H1 (cell line): ENCODE data around the gene CXXC5.

Experiments
- CTCF ChIP-seq, 3 experiments: IDR thresholded peaks; 1 replicate in 2 of 3; 2 replicates in 1 of 3; pipeline versions ENCODE4 v1.5.1 to v1.6.1; 2011; ENCODE audit warnings: low read length in 3 of 3, mild to moderate bottlenecking in 3 of 3, inconsistent platforms in 2 of 3, low read depth in 1 of 3, moderate library complexity in 1 of 3; ENCODE audit not compliant: insufficient read depth in 1 of 3; ENCODE audit errors: control extremely low read depth in 1 of 3
- KDM4A ChIP-seq: IDR thresholded peaks from one replicate; pipeline ENCODE4 v1.7.1; 2012; ENCODE audit warnings: low read depth, mild to moderate bottlenecking, moderate library complexity, low read length, inconsistent platforms; ENCODE audit not compliant: severe bottlenecking
- NANOG ChIP-seq: IDR thresholded peaks from 2 replicates; pipeline ENCODE4 v1.6.1; 2011; ENCODE audit warnings: low read length, low read depth, mild to moderate bottlenecking, inconsistent platforms; ENCODE audit not compliant: insufficient read depth, poor library complexity, severe bottlenecking
- POLR2A ChIP-seq, 2 experiments: IDR thresholded peaks; 1 replicate in 1 of 2; 2 replicates in 1 of 2; pipeline ENCODE4 v1.6.1; 2011; ENCODE audit warnings: low read depth in 2 of 2, low read length in 2 of 2, mild to moderate bottlenecking in 2 of 2; ENCODE audit errors: control extremely low read depth in 1 of 2
- POLR2AphosphoS5 ChIP-seq: IDR thresholded peaks from 2 replicates; pipeline ENCODE4 v1.6.1; 2011; ENCODE audit warnings: low read depth, low read length
- TAF1 ChIP-seq: IDR thresholded peaks from 2 replicates; pipeline ENCODE4 v1.6.1; 2011; ENCODE audit warnings: mild to moderate bottlenecking, low read depth, low read length

- TF ChIP-seq POLR2AphosphoS5 (no peak), TAF1 (no peak), POLR2A (IDR thresholded peaks at IDR 0.05; ENCODE audit: control extremely low read depth in 1 of 2, low read depth in 2 of 2, low read length in 2 of 2) (no peak), KDM4A (no peak), CTCF (IDR thresholded peaks at IDR 0.05; ENCODE audit: control extremely low read depth in 1 of 3, insufficient read depth in 1 of 3, low read depth in 1 of 3, low read length in 3 of 3) (no peak), NANOG (no peak)
These were observed 4.0 kb downstream of the CXXC5 start for GRCh38 chr5:139651853-139652787.
